Measurements from ENCODE around the gene TRIB2.

DNA sequence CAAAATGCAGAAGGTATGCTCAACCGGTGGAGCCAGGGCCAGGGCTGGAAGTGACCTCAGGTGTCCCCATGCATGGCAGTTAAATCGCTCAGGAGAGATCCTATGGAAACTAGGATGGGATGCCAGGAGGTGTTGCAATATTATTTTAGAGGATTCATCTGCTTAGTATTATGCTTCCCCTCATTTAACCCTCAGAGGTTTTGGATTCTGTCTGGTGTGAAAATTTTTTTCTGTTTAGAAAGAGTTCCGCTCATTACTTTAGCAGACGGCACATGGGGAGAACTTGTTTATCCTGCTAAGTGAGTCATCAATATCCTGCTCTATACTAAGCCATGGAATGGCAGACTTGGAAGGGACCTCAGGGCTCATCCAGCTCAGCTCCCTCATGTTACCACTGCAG lies 42.5 kb downstream of the TRIB2 start:
- TF ChIP-seq EZH2phosphoT487 (IDR thresholded peaks at IDR 0.05; ENCODE audit: low read depth) = no peak
- TF ChIP-seq, protein P1, sequence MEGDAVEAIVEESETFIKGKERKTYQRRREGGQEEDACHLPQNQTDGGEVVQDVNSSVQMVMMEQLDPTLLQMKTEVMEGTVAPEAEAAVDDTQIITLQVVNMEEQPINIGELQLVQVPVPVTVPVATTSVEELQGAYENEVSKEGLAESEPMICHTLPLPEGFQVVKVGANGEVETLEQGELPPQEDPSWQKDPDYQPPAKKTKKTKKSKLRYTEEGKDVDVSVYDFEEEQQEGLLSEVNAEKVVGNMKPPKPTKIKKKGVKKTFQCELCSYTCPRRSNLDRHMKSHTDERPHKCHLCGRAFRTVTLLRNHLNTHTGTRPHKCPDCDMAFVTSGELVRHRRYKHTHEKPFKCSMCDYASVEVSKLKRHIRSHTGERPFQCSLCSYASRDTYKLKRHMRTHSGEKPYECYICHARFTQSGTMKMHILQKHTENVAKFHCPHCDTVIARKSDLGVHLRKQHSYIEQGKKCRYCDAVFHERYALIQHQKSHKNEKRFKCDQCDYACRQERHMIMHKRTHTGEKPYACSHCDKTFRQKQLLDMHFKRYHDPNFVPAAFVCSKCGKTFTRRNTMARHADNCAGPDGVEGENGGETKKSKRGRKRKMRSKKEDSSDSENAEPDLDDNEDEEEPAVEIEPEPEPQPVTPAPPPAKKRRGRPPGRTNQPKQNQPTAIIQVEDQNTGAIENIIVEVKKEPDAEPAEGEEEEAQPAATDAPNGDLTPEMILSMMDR (IDR thresholded peaks at IDR 0.05; ENCODE audit: low read depth, low read length) = no peak

Measured in OCI-LY3 (cell line).